HG02623 (cell line): Measurements from ENCODE around the gene DNAI7.

ENCODE experiments used
- ATAC-seq: cut with Tn5 transposase; IDR thresholded peaks from one replicate; pipeline ENCODE4 v1.9.1; 2021; ENCODE audit warnings: moderate library complexity; ENCODE audit not compliant: unreplicated experiment

The DNAI7 gene

DNA sequence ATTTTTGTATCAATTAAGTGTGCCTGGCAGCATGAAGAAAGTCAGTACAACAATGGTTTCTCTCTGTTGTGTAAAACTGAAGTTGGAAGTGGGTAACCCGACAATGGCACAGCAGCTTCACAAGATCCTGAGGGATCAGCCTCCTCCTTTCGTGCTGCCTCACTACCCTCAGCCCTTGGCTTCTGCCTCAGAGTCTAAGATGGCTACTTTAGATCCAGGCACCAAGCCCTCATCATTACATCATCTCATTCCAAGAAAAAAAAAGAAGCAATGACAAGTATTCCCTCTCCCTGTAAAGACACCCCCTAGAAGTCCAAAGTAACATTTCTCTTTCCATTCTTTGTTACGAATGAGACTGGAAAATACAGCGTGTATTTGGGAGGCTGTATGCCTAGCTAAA is 92.6 kb downstream of the DNAI7 start:
- no peak for ATAC-seq

DNA sequence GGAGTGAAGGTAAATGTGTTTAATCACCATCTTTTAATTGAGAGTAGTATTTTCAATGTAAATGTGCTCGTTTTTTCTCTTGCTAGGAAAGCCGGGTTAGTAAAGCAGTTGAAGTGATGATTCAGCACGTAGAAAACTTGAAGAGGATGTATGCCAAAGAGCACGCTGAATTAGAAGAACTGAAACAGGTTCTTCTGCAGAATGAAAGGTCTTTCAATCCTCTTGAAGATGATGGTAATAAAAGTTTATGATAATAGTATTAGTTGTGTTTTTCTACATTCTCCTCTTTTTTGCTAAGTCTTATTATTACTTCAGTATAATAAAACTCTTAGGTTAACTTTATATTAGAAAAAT is 93.9 kb downstream of the DNAI7 start:
- no peak for ATAC-seq

DNA sequence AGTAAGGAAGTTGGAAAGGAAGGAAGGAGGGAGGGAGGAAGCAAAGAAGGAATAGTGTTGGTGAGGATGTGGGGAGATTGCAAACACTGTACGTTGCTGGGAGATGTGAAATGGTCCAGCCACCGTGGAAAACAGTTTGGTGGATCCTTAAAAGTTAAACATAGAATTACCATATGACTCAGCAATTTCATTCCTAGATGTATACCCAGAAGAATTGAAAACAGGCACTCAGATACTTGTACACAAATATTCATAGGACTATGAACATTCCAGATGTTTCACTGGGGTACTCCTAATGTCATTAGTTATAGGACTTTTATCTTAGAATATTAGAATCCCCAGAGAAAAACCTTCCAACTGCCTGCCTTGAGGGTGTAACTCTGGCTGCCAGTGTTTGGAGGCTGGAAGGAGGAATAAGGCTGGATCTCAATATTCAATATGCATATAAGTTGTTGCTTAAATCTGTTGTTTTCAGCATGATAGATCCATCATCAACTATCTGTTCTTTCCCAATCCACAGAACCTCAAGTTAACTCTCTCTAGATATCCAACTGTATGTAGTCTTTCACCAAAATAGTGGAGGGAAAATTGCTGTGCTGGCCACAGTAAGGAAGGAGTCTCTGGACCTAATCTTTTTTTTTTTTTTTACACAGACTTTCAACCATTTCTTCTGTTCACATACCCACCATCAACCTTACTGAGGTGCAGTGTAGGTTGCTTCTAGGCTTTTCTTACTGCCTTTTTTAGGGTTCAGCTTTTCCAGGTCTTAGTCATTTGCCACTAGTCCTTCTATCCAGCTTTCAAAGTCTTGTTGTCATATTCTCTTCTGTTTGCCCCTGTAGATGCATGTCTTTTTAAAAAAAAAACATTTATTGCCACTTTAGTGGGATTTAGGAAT is 94.5 kb downstream of the DNAI7 start:
- ATAC-seq = no peak

GRCh38 chr12:25099010-25099409 is 96.0 kb downstream of the DNAI7 start:
- no peak for ATAC-seq

GRCh38 chr12:25089738-25090137 is 105.2 kb downstream of the DNAI7 start:
- ATAC-seq = no peak

GRCh38 chr12:25087596-25087995 is 107.4 kb downstream of the DNAI7 start:
- ATAC-seq = no peak

- no peak for ATAC-seq
Observed at GRCh38 chr12:25084816-25085215, 110.1 kb downstream of the DNAI7 start.

- no peak for ATAC-seq
Observed at GRCh38 chr12:25083211-25083610, 111.7 kb downstream of the DNAI7 start.

GRCh38 chr12:25082628-25083027 is 112.3 kb downstream of the DNAI7 start:
- ATAC-seq = no peak

DNA sequence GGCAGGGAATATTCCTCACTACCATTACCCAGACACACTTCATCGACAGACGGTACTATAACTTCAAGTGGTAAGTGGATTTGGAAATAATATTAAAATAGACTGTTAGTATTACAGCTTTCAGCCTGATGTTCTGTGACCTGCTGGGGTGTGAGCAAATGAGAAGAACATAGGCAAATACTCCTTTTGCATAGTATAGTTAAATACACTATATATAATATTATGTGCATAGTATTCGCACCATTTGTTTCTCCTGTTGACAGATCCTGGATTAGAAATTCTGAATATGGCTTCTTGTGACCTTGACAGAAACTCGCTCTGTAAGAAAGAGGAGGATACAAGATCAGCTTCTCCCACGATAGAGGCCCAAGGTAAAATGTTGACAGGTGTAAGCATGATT is 115.6 kb downstream of the DNAI7 start:
- no peak for ATAC-seq

GRCh38 chr12:25074954-25075353 is 120.0 kb downstream of the DNAI7 start:
- ATAC-seq = peak; percentile 65

DNA sequence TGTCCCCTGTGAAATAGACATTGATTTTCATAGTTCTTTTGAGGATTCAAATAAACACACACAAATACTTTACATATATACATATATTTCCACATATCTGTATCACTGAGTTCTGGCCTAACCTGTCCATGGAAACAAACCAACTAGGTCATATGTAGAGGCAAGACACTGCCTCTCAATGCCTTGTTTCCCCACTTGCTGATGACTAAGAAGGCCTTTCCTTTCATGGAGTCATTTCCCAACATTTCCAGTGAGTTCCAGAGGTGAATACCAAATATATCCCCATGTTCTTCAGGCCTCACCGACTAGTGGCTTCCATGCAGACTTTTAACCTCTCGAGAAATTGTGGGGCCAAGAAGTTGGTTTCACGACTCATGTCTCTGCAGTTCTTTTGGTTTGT is 120.8 kb downstream of the DNAI7 start:
- ATAC-seq = no peak

- no peak for ATAC-seq
Observed at GRCh38 chr12:25072906-25073650, 121.9 kb downstream of the DNAI7 start.

- ATAC-seq = no peak
Observed at GRCh38 chr12:25071366-25071765, 123.6 kb downstream of the DNAI7 start.

DNA sequence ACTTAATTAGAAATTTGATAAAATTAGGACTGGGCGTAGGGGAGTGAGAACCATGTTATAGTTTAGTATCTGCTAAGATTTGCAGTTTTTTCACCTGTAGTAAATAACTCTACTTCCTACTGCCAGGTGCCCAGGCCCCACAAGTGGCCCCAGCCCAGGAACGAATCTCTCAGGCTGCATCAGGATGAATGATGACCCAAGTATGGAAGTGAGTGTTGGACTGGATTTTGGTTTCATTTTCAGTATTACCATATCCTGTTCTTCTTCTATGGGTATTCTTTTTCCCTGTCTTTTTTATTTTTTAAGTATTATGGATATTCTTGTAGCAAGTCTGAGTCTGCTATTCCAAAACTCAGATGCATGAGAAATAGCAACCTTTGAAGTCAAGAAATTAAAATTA is 125.7 kb downstream of the DNAI7 start:
- no peak for ATAC-seq

DNA sequence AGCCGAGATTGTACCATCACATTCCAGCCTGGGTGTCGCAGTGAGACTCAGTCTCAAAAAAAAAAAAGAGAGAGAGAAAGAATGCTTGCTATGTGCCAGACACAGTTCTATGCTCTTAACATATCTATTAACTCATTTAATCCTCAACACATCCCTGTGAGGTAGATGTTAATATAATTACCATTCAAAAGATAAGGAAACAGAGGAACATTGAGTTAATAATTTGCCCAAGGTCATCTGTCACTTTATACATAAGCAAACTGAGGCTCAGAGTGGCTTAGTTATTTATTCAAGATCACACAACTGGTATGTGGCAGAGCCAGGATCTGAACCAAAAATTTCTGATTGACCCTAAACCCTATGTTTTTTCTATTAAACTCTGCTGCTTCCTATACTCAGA is 129.9 kb downstream of the DNAI7 start:
- ATAC-seq = no peak

DNA sequence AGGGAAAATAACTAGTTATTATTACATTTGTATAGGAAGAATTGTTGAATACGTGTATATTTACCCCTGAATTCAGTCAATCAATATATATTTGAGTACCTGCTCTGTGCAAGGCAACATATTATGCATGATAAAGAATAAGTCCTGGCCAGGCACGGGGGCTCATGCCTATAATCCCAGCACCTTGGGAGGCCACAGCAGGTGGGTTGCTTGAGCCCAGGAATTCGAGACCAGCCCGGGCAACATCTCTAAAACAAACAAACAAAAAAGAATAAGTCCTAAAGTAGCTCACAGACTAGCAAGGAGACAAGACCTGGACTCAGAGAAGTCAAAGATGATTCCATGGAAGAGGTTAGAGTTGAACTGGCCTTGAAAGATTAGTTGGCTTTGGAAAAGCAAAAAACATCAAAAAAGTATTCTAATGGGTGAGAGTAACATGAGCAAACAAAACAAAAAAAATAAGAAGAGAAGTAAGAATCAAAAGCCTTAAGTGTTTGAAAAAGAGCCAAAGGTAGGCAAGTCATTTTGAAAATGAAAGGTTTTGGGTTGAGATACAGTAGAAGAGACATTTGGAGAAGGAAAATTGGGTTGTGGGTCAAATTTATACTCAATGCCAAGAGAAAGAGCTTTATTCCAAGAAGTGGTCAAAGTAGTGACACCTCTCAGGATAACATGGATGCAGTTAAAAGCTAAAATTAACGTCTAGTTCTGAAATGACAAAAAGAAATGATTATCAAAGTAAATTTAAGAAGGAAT is 130.9 kb downstream of the DNAI7 start:
- no peak for ATAC-seq

GRCh38 chr12:25058658-25059058 is 136.3 kb downstream of the DNAI7 start:
- peak; percentile 36 for ATAC-seq
